HepG2 (cell line): ENCODE data around the gene LDB3. TPM values are rescaled to one million over a fixed set of nuclear protein-coding genes. Genes with fewer than 3 reads are reported as not detected.

ENCODE experiments used
- ATF7 ChIP-seq, 2 experiments: fragments of 450-650 bp in 1 of 2; sonication (generic) in 1 of 2; formaldehyde crosslinking in 1 of 2; IDR thresholded peaks; 2 replicates each; pipeline versions ENCODE4 v1.4.0 to v1.6.1; 2016 to 2020; ENCODE audit warnings: antibody characterized with exemption in 1 of 2, mild to moderate bottlenecking in 1 of 2, missing genetic modification reagents in 1 of 2
- CENPT ChIP-seq: sonication (generic); formaldehyde crosslinking; IDR thresholded peaks from 2 replicates; pipeline ENCODE4 v1.8.0; 2022; ENCODE audit warnings: low read depth, mild to moderate bottlenecking, moderate library complexity, missing genetic modification reagents
- DNMT1 ChIP-seq: sonication (generic); formaldehyde crosslinking; IDR thresholded peaks from 2 replicates; pipeline ENCODE4 v1.5.1; 2020; ENCODE audit warnings: mild to moderate bottlenecking, missing genetic modification reagents
- NCOA1 ChIP-seq: sonication (generic); formaldehyde crosslinking; IDR thresholded peaks from 2 replicates; pipeline ENCODE4 v1.9.0; 2021; ENCODE audit warnings: missing genetic modification reagents
- ZBTB44 ChIP-seq: sonication (generic); formaldehyde crosslinking; IDR thresholded peaks from 2 replicates; pipeline ENCODE4 v1.4.0; 2020; ENCODE audit warnings: missing genetic modification reagents
- ZNF20 ChIP-seq: sonication (generic); formaldehyde crosslinking; IDR thresholded peaks from 2 replicates; pipeline ENCODE4 v1.4.0; 2020; ENCODE audit warnings: mild to moderate bottlenecking, moderate library complexity, missing genetic modification reagents
- ZNF207 ChIP-seq: fragments of 450-650 bp; IDR thresholded peaks from 2 replicates; pipeline ENCODE4 v1.6.1; 2016; ENCODE audit warnings: antibody characterized with exemption, borderline replicate concordance
- ZNF225 ChIP-seq: sonication (generic); formaldehyde crosslinking; IDR thresholded peaks from 2 replicates; pipeline ENCODE4 v1.4.0; 2020; ENCODE audit warnings: mild to moderate bottlenecking, missing genetic modification reagents
- ZNF24 ChIP-seq: fragments of 450-650 bp; IDR thresholded peaks from 2 replicates; pipeline ENCODE4 v1.6.1; 2017; ENCODE audit warnings: antibody characterized with exemption, mild to moderate bottlenecking
- ZNF280D ChIP-seq: sonication (generic); formaldehyde crosslinking; IDR thresholded peaks from 2 replicates; pipeline ENCODE4 v1.5.1; 2020; ENCODE audit warnings: mild to moderate bottlenecking, missing genetic modification reagents
- ZNF547 ChIP-seq: sonication (generic); formaldehyde crosslinking; IDR thresholded peaks from 2 replicates; pipeline ENCODE4 v1.5.1; 2020; ENCODE audit warnings: mild to moderate bottlenecking, missing genetic modification reagents
- ZNF660 ChIP-seq: sonication (generic); formaldehyde crosslinking; IDR thresholded peaks from 2 replicates; pipeline ENCODE4 v1.5.1; 2020; ENCODE audit warnings: mild to moderate bottlenecking, low read depth, missing genetic modification reagents, borderline replicate concordance
- ZNF7 ChIP-seq: IDR thresholded peaks from 2 replicates; pipeline ENCODE4 v1.6.1; 2016; ENCODE audit warnings: missing biosample characterization, missing genetic modification reagents
- ZNF83 ChIP-seq: sonication (generic); formaldehyde crosslinking; IDR thresholded peaks from 2 replicates; pipeline ENCODE4 v1.4.0; 2020; ENCODE audit warnings: missing genetic modification reagents, mild to moderate bottlenecking, borderline replicate concordance
- ZSCAN12 ChIP-seq: sonication (generic); formaldehyde crosslinking; IDR thresholded peaks from 2 replicates; pipeline ENCODE4 v1.9.0; 2021; ENCODE audit warnings: mild to moderate bottlenecking, missing genetic modification reagents
- ZSCAN21 ChIP-seq: sonication (generic); formaldehyde crosslinking; IDR thresholded peaks from 2 replicates; pipeline ENCODE4 v1.8.0; 2022; ENCODE audit warnings: mild to moderate bottlenecking, missing genetic modification reagents, moderate library complexity, borderline replicate concordance
- polyA plus RNA-seq, 8 experiments: library from polyadenylated mRNA; depleted of rRNA in 3 of 8; stranded (reverse) in 7 of 8; unstranded in 1 of 8; fragments of >200 nt; fragmentation: Illumina TruSeq in 4 of 8; extraction: Trizol in 4 of 8; gene quantifications; 2 replicates each; pipeline versions ENCODE4 v1.2.1 to v1.2.3, GENCODE V29; 2011 to 2016; ENCODE audit warnings: low read depth in 4 of 8, missing spikeins in 1 of 8, mixed read lengths in 1 of 8; ENCODE audit not compliant: insufficient read depth in 1 of 8
- total RNA-seq, 5 experiments: library from RNA; depleted of rRNA; stranded (reverse); fragments of >200 nt; fragmentation: Illumina TruSeq; extraction: Trizol; gene quantifications; 2 replicates each; pipeline ENCODE4 v1.2.3, GENCODE V29; 2016; ENCODE audit warnings: low read depth in 1 of 5
- TF ChIP-seq, protein P1 (sequence below): sonication (generic); formaldehyde crosslinking; IDR thresholded peaks from 2 replicates; pipeline ENCODE4 v1.4.0; 2020; ENCODE audit warnings: missing genetic modification reagents

The LDB3 gene
- total and polyA plus RNA-seq, 2 of the 13 experiments (the other 11 are each of a cell fraction or from before 2014, with no cell fraction given) = not detected

GRCh38 chr10:86756511-86757112 is 88.3 kb downstream of the LDB3 start, which contains the start of gene BMPR1A (continued):
- TF ChIP-seq ZNF280D (CRISPR knock-in tag) = no peak
- TF ChIP-seq, protein P1, sequence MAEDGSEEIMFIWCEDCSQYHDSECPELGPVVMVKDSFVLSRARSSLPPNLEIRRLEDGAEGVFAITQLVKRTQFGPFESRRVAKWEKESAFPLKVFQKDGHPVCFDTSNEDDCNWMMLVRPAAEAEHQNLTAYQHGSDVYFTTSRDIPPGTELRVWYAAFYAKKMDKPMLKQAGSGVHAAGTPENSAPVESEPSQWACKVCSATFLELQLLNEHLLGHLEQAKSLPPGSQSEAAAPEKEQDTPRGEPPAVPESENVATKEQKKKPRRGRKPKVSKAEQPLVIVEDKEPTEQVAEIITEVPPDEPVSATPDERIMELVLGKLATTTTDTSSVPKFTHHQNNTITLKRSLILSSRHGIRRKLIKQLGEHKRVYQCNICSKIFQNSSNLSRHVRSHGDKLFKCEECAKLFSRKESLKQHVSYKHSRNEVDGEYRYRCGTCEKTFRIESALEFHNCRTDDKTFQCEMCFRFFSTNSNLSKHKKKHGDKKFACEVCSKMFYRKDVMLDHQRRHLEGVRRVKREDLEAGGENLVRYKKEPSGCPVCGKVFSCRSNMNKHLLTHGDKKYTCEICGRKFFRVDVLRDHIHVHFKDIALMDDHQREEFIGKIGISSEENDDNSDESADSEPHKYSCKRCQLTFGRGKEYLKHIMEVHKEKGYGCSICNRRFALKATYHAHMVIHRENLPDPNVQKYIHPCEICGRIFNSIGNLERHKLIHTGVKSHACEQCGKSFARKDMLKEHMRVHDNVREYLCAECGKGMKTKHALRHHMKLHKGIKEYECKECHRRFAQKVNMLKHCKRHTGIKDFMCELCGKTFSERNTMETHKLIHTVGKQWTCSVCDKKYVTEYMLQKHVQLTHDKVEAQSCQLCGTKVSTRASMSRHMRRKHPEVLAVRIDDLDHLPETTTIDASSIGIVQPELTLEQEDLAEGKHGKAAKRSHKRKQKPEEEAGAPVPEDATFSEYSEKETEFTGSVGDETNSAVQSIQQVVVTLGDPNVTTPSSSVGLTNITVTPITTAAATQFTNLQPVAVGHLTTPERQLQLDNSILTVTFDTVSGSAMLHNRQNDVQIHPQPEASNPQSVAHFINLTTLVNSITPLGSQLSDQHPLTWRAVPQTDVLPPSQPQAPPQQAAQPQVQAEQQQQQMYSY (CRISPR knock-in tag) = no peak
- no peak for TF ChIP-seq ZNF7 (CRISPR knock-in tag)
- no peak for TF ChIP-seq ATF7 (IDR thresholded peaks at IDR 0.05)
- TF ChIP-seq ATF7 (CRISPR knock-in tag; IDR thresholded peaks at IDR 0.05) = no peak
- peak; percentile 44; the same call in 1 of the 2 replicates for TF ChIP-seq ZNF225
- TF ChIP-seq ZNF660 = no peak
- peak; percentile 35; the same call in 1 of the 2 replicates for TF ChIP-seq ZSCAN21 (CRISPR knock-in tag)
- no peak for TF ChIP-seq DNMT1 (CRISPR knock-in tag)
- TF ChIP-seq ZNF20 (CRISPR knock-in tag) = no peak
- TF ChIP-seq ZNF547 (CRISPR knock-in tag) = no peak
- no peak for TF ChIP-seq CENPT (CRISPR knock-in tag)
- no peak for TF ChIP-seq ZBTB44 (CRISPR knock-in tag)
- no peak for TF ChIP-seq ZNF83 (CRISPR knock-in tag)
- TF ChIP-seq ZNF24 = no peak
- TF ChIP-seq NCOA1 (CRISPR knock-in tag) = no peak
- TF ChIP-seq ZNF207 = no peak
- no peak for TF ChIP-seq ZSCAN12
